Mesothelial cell of epicardium (in vitro differentiated cells): ENCODE results near the gene CEACAM16. TPM values are rescaled to one million over a fixed set of nuclear protein-coding genes. Genes with fewer than 3 reads are reported as not detected.
"Not testable (repeated sequence)": the region's sequence is repeated elsewhere in the genome, so short reads cannot be mapped to it uniquely, and the experiment has no call there.

Experiments used
- DNase-seq, 2 experiments: peaks; one replicate each; pipeline ENCODE4 v3.0.0; 2021; ENCODE audit warnings: low spot score in 2 of 2; ENCODE audit not compliant: unreplicated experiment in 2 of 2
- H3K27ac Mint-ChIP-seq: 2 replicates; pipeline ENCODE4 v1.8.0; 2021; ENCODE audit warnings: mixed read lengths
- H3K27me3 Mint-ChIP-seq: 2 replicates; pipeline ENCODE4 v1.8.0; 2021; ENCODE audit warnings: low read depth, mixed read lengths
- H3K36me3 Mint-ChIP-seq: 2 replicates; pipeline ENCODE4 v1.8.0; 2021; ENCODE audit warnings: mixed read lengths
- H3K4me1 Mint-ChIP-seq: 2 replicates; pipeline ENCODE4 v1.8.0; 2021; ENCODE audit warnings: mixed read lengths
- H3K4me3 Mint-ChIP-seq: 2 replicates; pipeline ENCODE4 v1.8.0; 2021; ENCODE audit warnings: mild to moderate bottlenecking, moderate library complexity, mixed read lengths
- H3K9me3 Mint-ChIP-seq: 2 replicates; pipeline ENCODE4 v1.8.0; 2021; ENCODE audit warnings: mixed read lengths
- CTCF ChIP-seq: fragments of 200-600 bp; sonication (generic); IDR thresholded peaks from one replicate; pipeline ENCODE4 v1.5.0; 2021; ENCODE audit warnings: antibody characterized with exemption; ENCODE audit not compliant: unreplicated experiment
- total RNA-seq: library from RNA; stranded (reverse); gene quantifications from 3 replicates; pipeline ENCODE4 v1.2.1, GENCODE V29; 2021

The CEACAM16 gene
- total RNA-seq, 1 donor from 2014 or later, result not detected

- TF ChIP-seq CTCF, result no peak
- H3K4me1 Mint-ChIP-seq, result peaks cover under 1% of the 10 kb centered on the region
- no peak overlapping the region for H3K4me3 Mint-ChIP-seq
- H3K9me3 Mint-ChIP-seq, result peaks cover 13% of the 10 kb centered on the region
- no peaks in the 10 kb centered on the region for H3K27me3 Mint-ChIP-seq
- no peak overlapping the region for H3K27ac Mint-ChIP-seq
- no peak for DNase-seq
- no peaks in the 10 kb centered on the region for H3K36me3 Mint-ChIP-seq
Observed at GRCh38 chr19:44712864-44713515, 14.0 kb downstream of the CEACAM16 start.

DNA sequence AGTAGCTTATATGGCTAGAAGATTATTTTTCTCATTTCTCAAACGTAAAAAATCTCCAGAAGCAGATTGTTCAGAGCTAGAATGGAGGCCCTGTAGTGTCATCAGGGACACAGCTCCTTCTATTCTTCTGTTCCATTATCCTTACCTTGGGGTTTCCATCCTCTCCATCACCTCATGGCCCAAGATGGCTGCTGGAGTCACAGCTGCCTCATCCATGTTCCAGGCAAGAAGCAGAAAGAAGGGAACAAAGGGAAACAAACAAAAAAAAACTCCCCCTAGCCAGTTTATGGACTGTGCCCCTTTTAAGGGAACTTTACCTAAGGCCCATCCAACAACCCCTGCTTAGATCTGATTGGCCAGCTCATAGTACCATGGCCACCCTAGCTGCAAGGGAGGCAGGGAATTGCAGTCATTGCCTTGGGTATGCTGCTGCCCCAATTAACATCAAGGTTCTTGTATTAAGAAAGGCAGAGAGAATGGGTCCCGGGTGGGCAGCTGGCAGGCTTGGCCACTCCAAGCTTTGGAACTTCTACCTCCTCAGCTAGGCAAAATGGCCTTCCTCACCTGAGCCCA, 15.7 kb downstream of the CEACAM16 start:
- no peak for DNase-seq
- H3K36me3 Mint-ChIP-seq, result no peaks in the 10 kb centered on the region
- H3K4me3 Mint-ChIP-seq, result no peak overlapping the region
- no peak for TF ChIP-seq CTCF
- peaks cover 14% of the 10 kb centered on the region for H3K4me1 Mint-ChIP-seq
- H3K9me3 Mint-ChIP-seq, result peaks cover 13% of the 10 kb centered on the region
- H3K27ac Mint-ChIP-seq, result no peak overlapping the region
- H3K27me3 Mint-ChIP-seq, result no peaks in the 10 kb centered on the region

DNA sequence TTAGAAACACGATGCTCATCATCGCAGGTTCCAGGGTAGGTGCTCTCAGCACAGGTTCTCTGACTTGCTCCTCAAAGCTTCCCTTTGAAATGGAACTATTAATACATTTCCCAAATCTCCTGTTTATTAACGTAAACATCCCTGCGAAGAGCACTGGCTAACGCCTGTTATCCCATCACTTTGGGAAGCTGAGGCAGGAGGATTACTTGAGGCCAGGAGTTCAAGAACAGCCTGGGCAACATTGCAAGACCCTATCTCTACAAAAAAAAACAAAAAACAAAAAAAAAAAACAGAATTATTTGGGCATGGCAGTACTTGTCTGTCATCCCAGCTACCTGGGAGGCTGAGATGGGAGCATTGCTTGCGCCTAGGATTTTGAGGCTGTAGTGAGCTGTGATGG, 18.7 kb downstream of the CEACAM16 start:
- no peaks in the 10 kb centered on the region for H3K36me3 Mint-ChIP-seq
- H3K4me1 Mint-ChIP-seq, result peaks cover 22% of the 10 kb centered on the region
- peaks cover 13% of the 10 kb centered on the region for H3K9me3 Mint-ChIP-seq
- TF ChIP-seq CTCF, result no peak
- H3K27me3 Mint-ChIP-seq, result no peaks in the 10 kb centered on the region
- H3K4me3 Mint-ChIP-seq, result no peak overlapping the region
- DNase-seq, result no peak
- H3K27ac Mint-ChIP-seq, result peak overlapping the region; percentile 12

DNA sequence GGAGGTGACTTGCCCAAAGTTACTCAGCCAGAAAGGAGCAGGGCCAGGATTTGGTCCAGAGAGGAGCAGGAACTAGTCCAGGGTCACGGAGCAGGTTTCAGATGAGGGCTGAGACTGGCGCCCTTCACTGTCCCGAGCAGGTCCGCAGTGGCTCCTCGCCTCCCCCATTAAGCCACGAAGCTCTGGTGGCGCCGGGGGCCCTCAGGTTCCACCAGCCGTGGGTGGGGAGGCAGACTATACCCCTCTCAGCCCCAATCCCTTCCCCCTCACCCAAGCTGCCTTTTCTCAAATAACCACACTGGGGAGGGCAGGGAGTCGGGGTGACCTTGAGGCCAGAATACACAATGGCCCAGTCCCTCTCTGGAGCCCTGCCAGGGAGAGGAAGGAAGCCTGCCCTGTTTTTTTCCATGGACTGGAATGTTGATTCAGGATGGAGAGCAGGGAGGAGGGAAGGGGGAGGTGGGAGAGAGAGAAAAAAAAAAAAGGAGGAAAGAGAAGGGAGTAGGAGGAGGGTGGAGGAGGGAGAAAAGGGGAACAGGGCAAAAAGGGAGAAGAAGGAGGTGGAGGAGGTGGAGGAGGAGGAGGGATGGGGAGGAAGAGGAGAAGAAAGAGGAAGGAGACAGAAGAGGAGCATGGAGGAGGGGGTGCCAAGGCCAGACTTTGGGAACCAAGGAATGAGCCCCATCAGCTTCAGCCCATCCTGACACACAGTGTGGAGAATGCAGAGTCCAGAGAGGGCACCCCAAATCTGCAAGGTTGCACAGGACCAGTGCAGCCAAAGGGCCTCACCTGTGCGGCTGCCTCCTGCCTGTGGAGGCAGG, 19.7 kb downstream of the CEACAM16 start:
- H3K27me3 Mint-ChIP-seq, result no peaks in the 10 kb centered on the region
- no peak overlapping the region for H3K4me3 Mint-ChIP-seq
- peak in 1 of 2 experiments; percentile 53 for DNase-seq
- H3K36me3 Mint-ChIP-seq, result no peaks in the 10 kb centered on the region
- H3K9me3 Mint-ChIP-seq, result peaks cover 13% of the 10 kb centered on the region
- H3K4me1 Mint-ChIP-seq, result peaks cover 22% of the 10 kb centered on the region
- H3K27ac Mint-ChIP-seq, result peak overlapping the region; percentile 90
- no peak for TF ChIP-seq CTCF

GRCh38 chr19:44719262-44719701, 20.3 kb downstream of the CEACAM16 start:
- Mint-ChIP-seq H3K9me3 (peaks cover 13% of the 10 kb centered on the region), H3K36me3 (no peaks in the 10 kb centered on the region), H3K4me3 (no peak overlapping the region), H3K27me3 (no peaks in the 10 kb centered on the region), H3K4me1 (peaks cover 22% of the 10 kb centered on the region), H3K27ac (peak overlapping the region; percentile 43)
- no peak for TF ChIP-seq CTCF
- no peak for DNase-seq

GRCh38 chr19:44720396-44720795, 21.4 kb downstream of the CEACAM16 start:
- not testable (repeated sequence) for H3K27me3 Mint-ChIP-seq, DNase-seq, H3K9me3 Mint-ChIP-seq, H3K36me3 Mint-ChIP-seq, H3K4me3 Mint-ChIP-seq, H3K27ac Mint-ChIP-seq
- peaks cover 22% of the 10 kb centered on the region for H3K4me1 Mint-ChIP-seq
